Neural progenitor cell (in vitro differentiated cells): Measurements from ENCODE around the gene PRM2. TPM values are rescaled to one million over a fixed set of nuclear protein-coding genes. Genes with fewer than 3 reads are reported as not detected.

ENCODE experiments used
- DNase-seq: peaks from one replicate; pipeline ENCODE4 v3.0.0-alpha.2; 2016; ENCODE audit warnings: low spot score
- H2AFZ ChIP-seq: fragments of 200-600 bp; sonication (generic); replicated peaks from 2 replicates; pipeline ENCODE4 v1.6.1; 2016; ENCODE audit warnings: antibody characterized with exemption
- H3F3A ChIP-seq: fragments of 200-600 bp; sonication (generic); 2 replicates; pipeline ENCODE4 v1.6.1; 2016; ENCODE audit warnings: antibody characterized with exemption, low read depth
- H3K27ac ChIP-seq: fragments of 200-600 bp; sonication (generic); 2 replicates; pipeline ENCODE4 v1.5.1; 2016; ENCODE audit warnings: mild to moderate bottlenecking
- H3K27me3 ChIP-seq: fragments of 200-600 bp; sonication (generic); 2 replicates; pipeline ENCODE4 v1.6.1; 2016; ENCODE audit warnings: mild to moderate bottlenecking, moderate library complexity
- H3K36me3 ChIP-seq: fragments of 200-600 bp; sonication (generic); 2 replicates; pipeline ENCODE4 v1.5.1; 2016
- H3K4me1 ChIP-seq: fragments of 200-600 bp; sonication (generic); 2 replicates; pipeline ENCODE4 v1.6.1; 2016; ENCODE audit warnings: mixed run types
- H3K4me2 ChIP-seq: fragments of 200-600 bp; sonication (generic); 2 replicates; pipeline ENCODE4 v1.6.1; 2016
- H3K4me3 ChIP-seq: fragments of 200-600 bp; sonication (generic); 2 replicates; pipeline ENCODE4 v1.5.1; 2016
- H3K79me2 ChIP-seq: fragments of 200-600 bp; sonication (generic); 2 replicates; pipeline ENCODE4 v1.6.1; 2016; ENCODE audit warnings: low read depth
- H3K9ac ChIP-seq: fragments of 200-600 bp; sonication (generic); 2 replicates; pipeline ENCODE4 v1.6.1; 2016
- H3K9me3 ChIP-seq: fragments of 200-600 bp; sonication (generic); 2 replicates; pipeline ENCODE4 v1.5.1; 2016; ENCODE audit warnings: low read depth
- H4K20me1 ChIP-seq: fragments of 200-600 bp; sonication (generic); 2 replicates; pipeline ENCODE4 v1.6.1; 2016; ENCODE audit warnings: low read depth
- H3K27ac Mint-ChIP-seq: 3 replicates; pipeline ENCODE4 v1.8.0; 2021; ENCODE audit warnings: mixed read lengths
- H3K27me3 Mint-ChIP-seq: 2 replicates; pipeline ENCODE4 v1.8.0; 2022; ENCODE audit warnings: low read depth, mild to moderate bottlenecking, inconsistent platforms, moderate library complexity, mixed read lengths; ENCODE audit not compliant: insufficient read depth
- H3K36me3 Mint-ChIP-seq: 3 replicates; pipeline ENCODE4 v1.8.0; 2021; ENCODE audit warnings: mixed read lengths
- H3K4me1 Mint-ChIP-seq: 3 replicates; pipeline ENCODE4 v1.8.0; 2021; ENCODE audit warnings: mixed read lengths
- H3K4me3 Mint-ChIP-seq: 3 replicates; pipeline ENCODE4 v1.8.0; 2021; ENCODE audit warnings: mild to moderate bottlenecking, moderate library complexity, mixed read lengths
- H3K9me3 Mint-ChIP-seq: 3 replicates; pipeline ENCODE4 v1.8.0; 2020; ENCODE audit warnings: mixed read lengths
- EZH2 ChIP-seq: fragments of 200-600 bp; sonication (generic); IDR thresholded peaks from 2 replicates; pipeline ENCODE4 v1.6.1; 2017; ENCODE audit warnings: antibody characterized with exemption, mild to moderate bottlenecking, moderate library complexity
- EZH2phosphoT487 ChIP-seq: fragments of 200-600 bp; sonication (generic); IDR thresholded peaks from 2 replicates; pipeline ENCODE4 v1.6.1; 2017; ENCODE audit warnings: antibody characterized with exemption
- total RNA-seq: library from RNA; depleted of rRNA; stranded (reverse); fragments of >200 nt; gene quantifications from 2 replicates; pipeline ENCODE4 v1.2.3, GENCODE V29; 2015; ENCODE audit warnings: low replicate concordance
- TF ChIP-seq, protein P1 (sequence below): fragments of 200-600 bp; sonication (generic); IDR thresholded peaks from 2 replicates; pipeline ENCODE4 v1.5.1; 2017; ENCODE audit warnings: antibody characterized with exemption, mild to moderate bottlenecking

The PRM2 gene
- total RNA-seq, 1 donor from 2014 or later = not detected

- Histone ChIP-seq H3K4me2 (no peak overlapping the region), H3K9ac (no peak overlapping the region), H3K4me1 (no peaks in the 10 kb centered on the region), H3F3A (no peaks in the 10 kb centered on the region), H3K79me2 (no peaks in the 10 kb centered on the region), H3K4me3 (no peak overlapping the region), H2AFZ (no peak overlapping the region), H3K36me3 (no peaks in the 10 kb centered on the region), H3K27me3 (no peaks in the 10 kb centered on the region), H4K20me1 (no peaks in the 10 kb centered on the region), H3K27ac (no peak overlapping the region), H3K9me3 (no peaks in the 10 kb centered on the region)
- no peaks in the 10 kb centered on the region for H3K36me3 Mint-ChIP-seq
- peaks cover 5% of the 10 kb centered on the region for H3K27me3 Mint-ChIP-seq
- TF ChIP-seq, protein P1, sequence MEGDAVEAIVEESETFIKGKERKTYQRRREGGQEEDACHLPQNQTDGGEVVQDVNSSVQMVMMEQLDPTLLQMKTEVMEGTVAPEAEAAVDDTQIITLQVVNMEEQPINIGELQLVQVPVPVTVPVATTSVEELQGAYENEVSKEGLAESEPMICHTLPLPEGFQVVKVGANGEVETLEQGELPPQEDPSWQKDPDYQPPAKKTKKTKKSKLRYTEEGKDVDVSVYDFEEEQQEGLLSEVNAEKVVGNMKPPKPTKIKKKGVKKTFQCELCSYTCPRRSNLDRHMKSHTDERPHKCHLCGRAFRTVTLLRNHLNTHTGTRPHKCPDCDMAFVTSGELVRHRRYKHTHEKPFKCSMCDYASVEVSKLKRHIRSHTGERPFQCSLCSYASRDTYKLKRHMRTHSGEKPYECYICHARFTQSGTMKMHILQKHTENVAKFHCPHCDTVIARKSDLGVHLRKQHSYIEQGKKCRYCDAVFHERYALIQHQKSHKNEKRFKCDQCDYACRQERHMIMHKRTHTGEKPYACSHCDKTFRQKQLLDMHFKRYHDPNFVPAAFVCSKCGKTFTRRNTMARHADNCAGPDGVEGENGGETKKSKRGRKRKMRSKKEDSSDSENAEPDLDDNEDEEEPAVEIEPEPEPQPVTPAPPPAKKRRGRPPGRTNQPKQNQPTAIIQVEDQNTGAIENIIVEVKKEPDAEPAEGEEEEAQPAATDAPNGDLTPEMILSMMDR = no peak
- no peak for TF ChIP-seq EZH2
- TF ChIP-seq EZH2phosphoT487 = no peak
- H3K4me3 Mint-ChIP-seq = no peak overlapping the region
- H3K27ac Mint-ChIP-seq = no peak overlapping the region
- H3K9me3 Mint-ChIP-seq = no peaks in the 10 kb centered on the region
- H3K4me1 Mint-ChIP-seq = peaks cover 2% of the 10 kb centered on the region
- DNase-seq = no peak
Observed at GRCh38 chr16:11235703-11235991, 40.6 kb downstream of the PRM2 start.

GRCh38 chr16:11234884-11235702 is 41.2 kb downstream of the PRM2 start:
- no peaks in the 10 kb centered on the region for H3K27me3 ChIP-seq
- Mint-ChIP-seq H3K27me3 (peaks cover 5% of the 10 kb centered on the region), H3K4me1 (peaks cover 2% of the 10 kb centered on the region), H3K27ac (no peak overlapping the region), H3K36me3 (no peaks in the 10 kb centered on the region), H3K4me3 (no peak overlapping the region), H3K9me3 (no peaks in the 10 kb centered on the region)
- no peak overlapping the region for H3K9ac ChIP-seq
- H3K9me3 ChIP-seq = no peaks in the 10 kb centered on the region
- TF ChIP-seq, protein P1 = no peak
- TF ChIP-seq EZH2 (no peak), EZH2phosphoT487 (no peak)
- H3K4me1 ChIP-seq = no peaks in the 10 kb centered on the region
- no peaks in the 10 kb centered on the region for H3F3A ChIP-seq
- no peak for DNase-seq
- no peak overlapping the region for H3K4me2 ChIP-seq
- no peak overlapping the region for H3K27ac ChIP-seq
- no peak overlapping the region for H3K4me3 ChIP-seq
- H3K36me3 ChIP-seq = no peaks in the 10 kb centered on the region
- no peak overlapping the region for H2AFZ ChIP-seq
- no peaks in the 10 kb centered on the region for H4K20me1 ChIP-seq
- no peaks in the 10 kb centered on the region for H3K79me2 ChIP-seq

- no peaks in the 10 kb centered on the region for H3K36me3 Mint-ChIP-seq
- H3K9me3 Mint-ChIP-seq = no peaks in the 10 kb centered on the region
- no peaks in the 10 kb centered on the region for H3K27me3 ChIP-seq
- H3K27ac ChIP-seq = no peak overlapping the region
- no peak overlapping the region for H3K4me3 Mint-ChIP-seq
- H3K4me1 Mint-ChIP-seq = peaks cover 2% of the 10 kb centered on the region
- H3K79me2 ChIP-seq = no peaks in the 10 kb centered on the region
- no peaks in the 10 kb centered on the region for H3F3A ChIP-seq
- no peak overlapping the region for H3K9ac ChIP-seq
- no peaks in the 10 kb centered on the region for H4K20me1 ChIP-seq
- H3K9me3 ChIP-seq = no peaks in the 10 kb centered on the region
- no peak overlapping the region for H2AFZ ChIP-seq
- no peak overlapping the region for H3K4me2 ChIP-seq
- no peak overlapping the region for H3K27ac Mint-ChIP-seq
- H3K4me1 ChIP-seq = no peaks in the 10 kb centered on the region
- TF ChIP-seq EZH2 (no peak), EZH2phosphoT487 (no peak)
- TF ChIP-seq, protein P1 = no peak
- DNase-seq = no peak
- H3K36me3 ChIP-seq = no peaks in the 10 kb centered on the region
- peaks cover 8% of the 10 kb centered on the region for H3K27me3 Mint-ChIP-seq
- no peak overlapping the region for H3K4me3 ChIP-seq
Observed at GRCh38 chr16:11233727-11234376, 42.4 kb downstream of the PRM2 start.
